GM12891 (cell line): ENCODE data around the gene TMTC1.

Source experiments
- POLR2A ChIP-seq: IDR thresholded peaks from 2 replicates; pipeline ENCODE4 v1.6.1; 2011; ENCODE audit warnings: low read depth, low read length, control low read depth
- TAF1 ChIP-seq: IDR thresholded peaks from 2 replicates; pipeline ENCODE4 v1.6.1; 2011; ENCODE audit warnings: low read depth, low read length, control low read depth

DNA sequence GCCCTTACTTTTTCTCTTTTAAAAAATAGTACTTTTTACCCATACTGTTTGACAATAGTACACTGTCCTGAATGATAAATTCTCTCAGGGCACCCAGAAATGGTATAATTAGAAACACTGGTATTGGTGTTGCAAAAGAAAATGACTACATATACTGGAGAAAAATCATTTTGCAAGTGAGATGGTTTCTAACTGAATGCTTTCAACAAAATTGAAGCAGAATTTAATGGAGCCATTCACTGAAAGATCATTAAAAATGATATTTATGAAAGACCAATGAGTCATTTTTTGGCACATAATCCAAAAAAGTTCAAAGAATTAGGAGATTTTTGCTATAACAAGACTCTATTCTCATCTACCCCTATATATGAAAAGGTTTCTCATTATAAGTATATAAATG lies 68.8 kb downstream of the TMTC1 start:
- TF ChIP-seq POLR2A: no peak
- no peak for TF ChIP-seq TAF1
